Measurements from ENCODE around the gene BLMH. TPM values are rescaled to one million over a fixed set of nuclear protein-coding genes. Genes with fewer than 3 reads are reported as not detected.

Gene BLMH
- total RNA-seq, 1 experiment from 2014 or later = 53.8 TPM

- DNase-seq (ENCODE audit: low read depth) = no peak
Measured at GRCh38 chr17:30308406-30308805, 16.7 kb upstream of the BLMH start.

- no peak for DNase-seq (ENCODE audit: low read depth)
Measured at GRCh38 chr17:30304778-30305177, 13.0 kb upstream of the BLMH start.

GRCh38 chr17:30302241-30302640 is 10.5 kb upstream of the BLMH start:
- no peak for DNase-seq (ENCODE audit: low read depth)

- DNase-seq (ENCODE audit: low read depth) = no peak
Measured at GRCh38 chr17:30300818-30301217, 9.1 kb upstream of the BLMH start.

GRCh38 chr17:30299000-30299399 is 7.3 kb upstream of the BLMH start:
- DNase-seq (ENCODE audit: low read depth) = no peak

- DNase-seq (ENCODE audit: low read depth) = no peak
Measured at GRCh38 chr17:30297715-30298114, 6.0 kb upstream of the BLMH start.

- peak; percentile 43 for DNase-seq (ENCODE audit: low read depth)
Measured at GRCh38 chr17:30296499-30297080, 4.8 kb upstream of the BLMH start.

- DNase-seq (ENCODE audit: low read depth) = no peak
Measured at GRCh38 chr17:30292286-30292858, 628 bp upstream of the BLMH start.

- peak; percentile 47 for DNase-seq (ENCODE audit: low read depth)
Measured at GRCh38 chr17:30290696-30291542, 825 bp downstream of the BLMH start.

GRCh38 chr17:30290077-30290476 is 1.7 kb downstream of the BLMH start:
- DNase-seq (ENCODE audit: low read depth) = no peak

GRCh38 chr17:30279156-30279555 is 12.6 kb downstream of the BLMH start:
- no peak for DNase-seq (ENCODE audit: low read depth)

GRCh38 chr17:30278032-30278431 is 13.7 kb downstream of the BLMH start:
- no peak for DNase-seq (ENCODE audit: low read depth)

GRCh38 chr17:30275911-30276310 is 15.8 kb downstream of the BLMH start:
- DNase-seq (ENCODE audit: low read depth) = no peak

- peak; percentile 11 for DNase-seq (ENCODE audit: low read depth)
Measured at GRCh38 chr17:30274887-30275286, 16.9 kb downstream of the BLMH start.

GRCh38 chr17:30273373-30273772 is 18.4 kb downstream of the BLMH start:
- no peak for DNase-seq (ENCODE audit: low read depth)

- peak; percentile 50 for DNase-seq (ENCODE audit: low read depth)
Measured at GRCh38 chr17:30271102-30271501, 20.6 kb downstream of the BLMH start.

- no peak for DNase-seq (ENCODE audit: low read depth)
Measured at GRCh38 chr17:30267625-30268024, 24.1 kb downstream of the BLMH start.

GRCh38 chr17:30263552-30264333 is 28.0 kb downstream of the BLMH start:
- no peak for DNase-seq (ENCODE audit: low read depth)

GRCh38 chr17:30256756-30257506 is 34.8 kb downstream of the BLMH start:
- no peak for DNase-seq (ENCODE audit: low read depth)

- DNase-seq (ENCODE audit: low read depth) = no peak
Measured at GRCh38 chr17:30254150-30254549, 37.6 kb downstream of the BLMH start.

- DNase-seq (ENCODE audit: low read depth) = no peak
Measured at GRCh38 chr17:30253312-30253711, 38.4 kb downstream of the BLMH start.

Measured in HT1080 (cell line).